Measurements from ENCODE around the gene ERC2.

Gene ERC2

DNA sequence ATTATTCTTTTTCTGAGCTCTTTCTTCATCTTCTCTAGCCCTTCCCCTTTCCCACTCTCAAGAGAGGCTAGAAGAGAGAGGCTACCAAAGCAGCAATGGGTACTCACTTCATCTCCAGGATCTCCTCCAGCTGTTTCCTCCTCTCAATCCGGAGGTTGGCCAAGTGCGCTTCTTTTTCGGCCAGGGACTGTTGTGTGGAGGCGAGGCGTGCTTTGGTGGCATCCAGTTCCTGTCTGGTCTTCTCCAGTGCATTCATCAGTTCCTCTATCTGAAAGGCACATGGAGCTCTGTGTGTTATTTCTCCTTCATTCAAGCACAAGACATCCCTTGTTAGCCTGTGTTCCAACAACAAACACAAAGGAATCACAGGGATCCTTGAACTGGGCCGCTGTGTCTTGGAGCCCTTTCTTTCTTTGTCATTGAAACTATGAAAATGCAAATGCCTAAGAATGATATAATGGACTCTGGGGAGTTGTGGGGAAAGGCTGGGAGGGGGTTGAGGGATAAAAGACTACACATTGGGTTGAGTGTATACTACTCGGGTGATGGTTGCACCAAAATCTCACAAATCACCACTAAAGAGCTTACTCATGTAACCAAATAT is 579.9 kb downstream of the ERC2 start:
- Mint-ChIP-seq H3K4me3 (no peak overlapping the region), H3K36me3 (no peaks in the 10 kb centered on the region), H3K4me1 (no peaks in the 10 kb centered on the region), H3K27ac (no peak overlapping the region), H3K9me3 (peaks cover under 1% of the 10 kb centered on the region)
- DNase-seq (ENCODE audit: low spot score in 2 of 2) (no peak), ATAC-seq (no peak)

- DNase-seq (ENCODE audit: low spot score in 2 of 2) (no peak), ATAC-seq (no peak)
- Mint-ChIP-seq H3K4me3 (no peak overlapping the region), H3K9me3 (no peaks in the 10 kb centered on the region), H3K36me3 (no peaks in the 10 kb centered on the region), H3K4me1 (no peaks in the 10 kb centered on the region), H3K27ac (no peak overlapping the region)
Observed at GRCh38 chr3:55885721-55886120, 582.5 kb downstream of the ERC2 start.

- Mint-ChIP-seq H3K4me3 (no peak overlapping the region), H3K9me3 (no peaks in the 10 kb centered on the region), H3K36me3 (no peaks in the 10 kb centered on the region), H3K4me1 (no peaks in the 10 kb centered on the region), H3K27ac (no peak overlapping the region)
- no peak for DNase-seq (ENCODE audit: low spot score in 2 of 2)
- no peak for ATAC-seq
Observed at GRCh38 chr3:55884491-55885285, 583.6 kb downstream of the ERC2 start.

- no peaks in the 10 kb centered on the region for H3K36me3 Mint-ChIP-seq
- H3K4me3 Mint-ChIP-seq, result no peak overlapping the region
- ATAC-seq (no peak), DNase-seq (ENCODE audit: low spot score in 2 of 2) (no peak)
- H3K9me3 Mint-ChIP-seq, result no peaks in the 10 kb centered on the region
- no peaks in the 10 kb centered on the region for H3K4me1 Mint-ChIP-seq
- no peak overlapping the region for H3K27ac Mint-ChIP-seq
Observed at GRCh38 chr3:55884066-55884465, 584.2 kb downstream of the ERC2 start.

DNA sequence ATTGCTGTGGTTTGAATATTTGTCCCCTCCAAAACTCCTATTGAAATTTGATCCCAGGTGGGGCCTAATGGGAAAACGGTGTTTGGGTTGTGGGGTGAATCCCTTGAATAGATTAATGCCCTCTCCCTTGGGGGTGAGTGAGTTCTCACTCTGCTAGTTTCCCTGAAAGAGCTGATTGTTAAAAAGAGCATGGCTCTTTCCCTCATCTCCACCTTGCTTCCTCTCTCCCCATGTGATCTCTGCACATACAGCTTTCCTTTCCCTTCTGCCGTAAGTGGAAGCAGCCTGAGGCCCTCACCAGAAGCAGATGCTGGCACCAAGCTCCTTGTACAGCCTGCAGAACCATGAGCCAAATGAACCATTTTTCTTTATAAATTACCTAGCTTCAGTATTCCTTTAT is 586.3 kb downstream of the ERC2 start:
- H3K4me1 Mint-ChIP-seq, result no peaks in the 10 kb centered on the region
- no peak overlapping the region for H3K4me3 Mint-ChIP-seq
- DNase-seq (ENCODE audit: low spot score in 2 of 2) (no peak), ATAC-seq (no peak)
- no peaks in the 10 kb centered on the region for H3K36me3 Mint-ChIP-seq
- H3K27ac Mint-ChIP-seq, result no peak overlapping the region
- no peaks in the 10 kb centered on the region for H3K9me3 Mint-ChIP-seq

GRCh38 chr3:55880357-55880756 is 587.9 kb downstream of the ERC2 start:
- no peak overlapping the region for H3K4me3 Mint-ChIP-seq
- no peaks in the 10 kb centered on the region for H3K9me3 Mint-ChIP-seq
- no peak overlapping the region for H3K27ac Mint-ChIP-seq
- no peaks in the 10 kb centered on the region for H3K36me3 Mint-ChIP-seq
- no peaks in the 10 kb centered on the region for H3K4me1 Mint-ChIP-seq
- ATAC-seq, result no peak
- no peak for DNase-seq (ENCODE audit: low spot score in 2 of 2)

DNA sequence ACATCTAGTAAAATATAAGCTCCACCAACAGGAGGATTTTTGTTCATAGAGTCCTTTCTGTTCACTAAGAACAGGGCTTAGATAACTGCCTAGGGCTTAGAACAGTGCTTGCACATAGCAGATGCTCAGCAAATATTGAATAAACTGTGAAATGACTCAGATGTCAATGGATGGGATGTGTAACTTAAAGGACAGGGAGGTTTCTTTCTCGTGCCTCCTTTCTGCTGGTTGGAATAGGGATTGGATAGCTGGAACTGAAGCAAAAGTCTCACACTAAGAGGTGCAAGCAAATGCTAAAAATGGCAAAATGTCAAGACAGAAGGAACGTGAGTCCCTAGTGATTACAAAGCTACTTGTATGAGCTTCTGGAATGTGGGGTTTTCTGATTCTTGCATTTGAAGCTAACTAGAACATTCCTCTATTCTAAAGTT is 588.4 kb downstream of the ERC2 start:
- Mint-ChIP-seq H3K4me3 (no peak overlapping the region), H3K27ac (no peak overlapping the region), H3K4me1 (no peaks in the 10 kb centered on the region), H3K36me3 (no peaks in the 10 kb centered on the region), H3K9me3 (no peaks in the 10 kb centered on the region)
- DNase-seq (ENCODE audit: low spot score in 2 of 2), result no peak
- no peak for ATAC-seq

GRCh38 chr3:55877703-55878102 is 590.6 kb downstream of the ERC2 start:
- Mint-ChIP-seq H3K27ac (no peak overlapping the region), H3K9me3 (no peaks in the 10 kb centered on the region), H3K4me3 (no peak overlapping the region), H3K4me1 (no peaks in the 10 kb centered on the region), H3K36me3 (no peaks in the 10 kb centered on the region)
- DNase-seq (ENCODE audit: low spot score in 2 of 2) (no peak), ATAC-seq (no peak)

- no peak for DNase-seq (ENCODE audit: low spot score in 2 of 2)
- Mint-ChIP-seq H3K4me1 (no peaks in the 10 kb centered on the region), H3K9me3 (no peaks in the 10 kb centered on the region), H3K27ac (no peak overlapping the region), H3K4me3 (no peak overlapping the region), H3K36me3 (no peaks in the 10 kb centered on the region)
- ATAC-seq, result no peak
Observed at GRCh38 chr3:55876560-55876959, 591.7 kb downstream of the ERC2 start.

- no peak for ATAC-seq
- H3K27ac Mint-ChIP-seq, result no peak overlapping the region
- no peaks in the 10 kb centered on the region for H3K4me1 Mint-ChIP-seq
- no peak for DNase-seq (ENCODE audit: low spot score in 2 of 2)
- no peaks in the 10 kb centered on the region for H3K36me3 Mint-ChIP-seq
- no peaks in the 10 kb centered on the region for H3K9me3 Mint-ChIP-seq
- no peak overlapping the region for H3K4me3 Mint-ChIP-seq
Observed at GRCh38 chr3:55875113-55875512, 593.2 kb downstream of the ERC2 start.

GRCh38 chr3:55873523-55874254 is 594.6 kb downstream of the ERC2 start:
- no peak overlapping the region for H3K27ac Mint-ChIP-seq
- H3K36me3 Mint-ChIP-seq, result no peaks in the 10 kb centered on the region
- no peaks in the 10 kb centered on the region for H3K4me1 Mint-ChIP-seq
- no peak for DNase-seq (ENCODE audit: low spot score in 2 of 2)
- no peaks in the 10 kb centered on the region for H3K9me3 Mint-ChIP-seq
- no peak overlapping the region for H3K4me3 Mint-ChIP-seq
- ATAC-seq, result no peak

- H3K36me3 Mint-ChIP-seq, result no peaks in the 10 kb centered on the region
- H3K9me3 Mint-ChIP-seq, result peaks cover 3% of the 10 kb centered on the region
- no peak for DNase-seq (ENCODE audit: low spot score in 2 of 2)
- no peak overlapping the region for H3K4me3 Mint-ChIP-seq
- H3K27ac Mint-ChIP-seq, result no peak overlapping the region
- ATAC-seq, result no peak
- no peaks in the 10 kb centered on the region for H3K4me1 Mint-ChIP-seq
Observed at GRCh38 chr3:55870594-55870993, 597.7 kb downstream of the ERC2 start.

- H3K9me3 Mint-ChIP-seq, result peaks cover 3% of the 10 kb centered on the region
- H3K4me1 Mint-ChIP-seq, result no peaks in the 10 kb centered on the region
- H3K4me3 Mint-ChIP-seq, result no peak overlapping the region
- DNase-seq (ENCODE audit: low spot score in 2 of 2) (no peak), ATAC-seq (no peak)
- no peaks in the 10 kb centered on the region for H3K36me3 Mint-ChIP-seq
- no peak overlapping the region for H3K27ac Mint-ChIP-seq
Observed at GRCh38 chr3:55868347-55868746, 599.9 kb downstream of the ERC2 start.

DNA sequence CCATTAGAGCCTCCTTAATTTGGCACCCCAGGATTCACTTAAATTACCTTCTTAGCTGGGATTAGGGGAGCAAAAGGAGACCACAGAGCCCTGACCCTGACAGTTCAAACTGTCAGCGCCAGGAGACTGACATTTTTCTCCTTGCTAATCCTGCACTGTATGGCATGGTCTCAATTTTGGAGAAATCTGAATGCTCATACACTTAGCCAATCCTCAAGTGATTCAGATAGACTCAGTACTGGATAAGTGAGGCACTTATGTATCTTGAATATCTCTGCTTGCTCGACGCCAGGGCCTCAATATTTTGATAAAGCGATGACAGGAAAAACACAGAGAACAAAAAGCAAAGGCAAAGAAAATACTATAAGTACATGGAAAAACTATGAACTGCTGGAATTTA is 605.2 kb downstream of the ERC2 start:
- H3K4me3 Mint-ChIP-seq, result no peak overlapping the region
- H3K4me1 Mint-ChIP-seq, result no peaks in the 10 kb centered on the region
- peaks cover 5% of the 10 kb centered on the region for H3K9me3 Mint-ChIP-seq
- ATAC-seq (no peak), DNase-seq (ENCODE audit: low spot score in 2 of 2) (no peak)
- no peak overlapping the region for H3K27ac Mint-ChIP-seq
- H3K36me3 Mint-ChIP-seq, result no peaks in the 10 kb centered on the region

- peaks cover 2% of the 10 kb centered on the region for H3K9me3 Mint-ChIP-seq
- no peaks in the 10 kb centered on the region for H3K4me1 Mint-ChIP-seq
- ATAC-seq, result no peak
- no peak for DNase-seq (ENCODE audit: low spot score in 2 of 2)
- H3K4me3 Mint-ChIP-seq, result no peak overlapping the region
- no peaks in the 10 kb centered on the region for H3K36me3 Mint-ChIP-seq
- no peak overlapping the region for H3K27ac Mint-ChIP-seq
Observed at GRCh38 chr3:55860049-55860721, 608.1 kb downstream of the ERC2 start.

All from stimulated activated effector memory CD8-positive, alpha-beta T cell treated with anti-CD3 and anti-CD28 coated beads, Interleukin-12 subunit alpha, Interleukin-12 subunit beta, amount 100 ng/mL, for 72 hours (primary cell).